Activated naive CD4-positive, alpha-beta T cell (primary cell): Measurements from ENCODE around the gene PAX2.

Source experiments
- DNase-seq, 4 experiments: peaks; one replicate each; lab custom pipeline; 2025; lab: John Stamatoyannopoulos, UW

The PAX2 gene

GRCh38 chr10:100858747-100859483 lies 113.5 kb downstream of the PAX2 start:
- DNase-seq: no peak

- DNase-seq: no peak
Observed at GRCh38 chr10:100859484-100859763, 114.0 kb downstream of the PAX2 start.

GRCh38 chr10:100863433-100863832 lies 118.1 kb downstream of the PAX2 start:
- DNase-seq: no peak

- no peak for DNase-seq
Observed at GRCh38 chr10:100864036-100864885, 118.9 kb downstream of the PAX2 start.

- DNase-seq: no peak
Observed at GRCh38 chr10:100864978-100865377, 119.6 kb downstream of the PAX2 start.

GRCh38 chr10:100866010-100866409 lies 120.6 kb downstream of the PAX2 start:
- DNase-seq: no peak

GRCh38 chr10:100866575-100867098 lies 121.3 kb downstream of the PAX2 start:
- no peak for DNase-seq

GRCh38 chr10:100867261-100867963 lies 122.0 kb downstream of the PAX2 start:
- DNase-seq: no peak

GRCh38 chr10:100868382-100868781 lies 123.0 kb downstream of the PAX2 start:
- DNase-seq: no peak

GRCh38 chr10:100869399-100869798 lies 124.0 kb downstream of the PAX2 start:
- DNase-seq: no peak

GRCh38 chr10:100872034-100872791 lies 126.8 kb downstream of the PAX2 start:
- DNase-seq: peak in 2 of 4 experiments; percentile 12 to 18

GRCh38 chr10:100873146-100873826 lies 127.9 kb downstream of the PAX2 start:
- no peak for DNase-seq

- no peak for DNase-seq
Observed at GRCh38 chr10:100873827-100874326, 128.5 kb downstream of the PAX2 start.

GRCh38 chr10:100874702-100875483 lies 129.5 kb downstream of the PAX2 start:
- no peak for DNase-seq

GRCh38 chr10:100875484-100876166 lies 130.2 kb downstream of the PAX2 start:
- DNase-seq: no peak

- DNase-seq: no peak
Observed at GRCh38 chr10:100876585-100877460, 131.4 kb downstream of the PAX2 start.

GRCh38 chr10:100877461-100877850 lies 132.1 kb downstream of the PAX2 start:
- no peak for DNase-seq

- DNase-seq: no peak
Observed at GRCh38 chr10:100878291-100878910, 133.0 kb downstream of the PAX2 start.
